Measurements from ENCODE around the gene CCDC167.
A peak's percentile ranks its signal among the peaks of the same experiment; 100 is the strongest.

The CCDC167 gene

GRCh38 chr6:37487591-37488380 is 11.9 kb downstream of the CCDC167 start:
- DNase-seq: peak; percentile 40

- DNase-seq: no peak
These were observed 13.4 kb downstream of the CCDC167 start for GRCh38 chr6:37486121-37486839.

- peak; percentile 62 for DNase-seq
These were observed 14.4 kb downstream of the CCDC167 start for GRCh38 chr6:37485291-37485702.

- no peak for DNase-seq
These were observed 14.9 kb downstream of the CCDC167 start for GRCh38 chr6:37484786-37485170.

- DNase-seq: peak; percentile 79
These were observed 15.5 kb downstream of the CCDC167 start for GRCh38 chr6:37483917-37484785.

- DNase-seq: no peak
These were observed 16.3 kb downstream of the CCDC167 start for GRCh38 chr6:37483252-37483901.

- peak; percentile 66 for DNase-seq
These were observed 17.0 kb downstream of the CCDC167 start for GRCh38 chr6:37482606-37483251.

GRCh38 chr6:37481711-37482605 is 17.7 kb downstream of the CCDC167 start:
- DNase-seq: peak; percentile 80

GRCh38 chr6:37480951-37481534 is 18.6 kb downstream of the CCDC167 start:
- peak; percentile 83 for DNase-seq

- DNase-seq: no peak
These were observed 19.5 kb downstream of the CCDC167 start for GRCh38 chr6:37480118-37480736.

GRCh38 chr6:37479266-37479854 is 20.3 kb downstream of the CCDC167 start:
- no peak for DNase-seq

- no peak for DNase-seq
These were observed 20.9 kb downstream of the CCDC167 start for GRCh38 chr6:37478827-37479226.

- DNase-seq: no peak
These were observed 21.8 kb downstream of the CCDC167 start for GRCh38 chr6:37477656-37478435.

GRCh38 chr6:37477191-37477590 is 22.5 kb downstream of the CCDC167 start:
- DNase-seq: no peak

- DNase-seq: no peak
These were observed 25.4 kb downstream of the CCDC167 start for GRCh38 chr6:37474316-37474715.

GRCh38 chr6:37473364-37474095 is 26.2 kb downstream of the CCDC167 start:
- DNase-seq: peak; percentile 86

- DNase-seq: no peak
These were observed 32.0 kb downstream of the CCDC167 start for GRCh38 chr6:37467718-37468117.

- DNase-seq: peak; percentile 34
These were observed 36.6 kb downstream of the CCDC167 start for GRCh38 chr6:37463110-37463509.

All from NCI-H69 (cell line).